Heart left ventricle (tissue), 13 donors: ENCODE measurements around the gene POU6F2.

Source experiments
- CTCF ChIP-seq, 12 donors: fragments of 200-600 bp; sonication (generic) in 4 of 12; IDR thresholded peaks; one replicate each; pipeline versions ENCODE4 v1.5.0 to v1.8.0; 2018 to 2022; ENCODE audit warnings: antibody characterized with exemption in 12 of 12, mild to moderate bottlenecking in 5 of 12
- POLR2A ChIP-seq, 2 donors: fragments of 450-650 bp; IDR thresholded peaks; one replicate each; pipeline ENCODE4 v1.6.1; 2017; ENCODE audit warnings: antibody characterized with exemption in 2 of 2, mild to moderate bottlenecking in 2 of 2, moderate library complexity in 2 of 2
- donor health status: ischemic (EF 13 %, LVEDD 7.1; RV severe dilation, severe dysfunction).
- donor health status: DM: no; HTN: yes; CAD: no.
- donor health status: DM: no; HTN: no; CAD: no.
- donor health status: ischemic (EF 25% LVEDD 6.9; RV normal size, moderate dysfunction).
- donor health status: ischemic (EF 25% LVEDD 5.7; RV mildly dilated, moderate dysfunction).
- donor health status: ischemic (EF 35%, LVEDD 5.7; RV mildly dilated, moderate dysfunction).
- donor health status: nonischemic (EF 11% LVEDD 7.7; RV severe dilation, severe dysfunction).
- donor health status: DM: yes; HTN: yes; CAD: no.
- donor health status: PGD.
- donor health status: ischemic (EF 29% LVEDD 5.4; RV normal size, mild dysfunction).
- donor health status: nonischemic (EF 23%, LVEDD 6.1; RV moderate dilation, normal function).

DNA sequence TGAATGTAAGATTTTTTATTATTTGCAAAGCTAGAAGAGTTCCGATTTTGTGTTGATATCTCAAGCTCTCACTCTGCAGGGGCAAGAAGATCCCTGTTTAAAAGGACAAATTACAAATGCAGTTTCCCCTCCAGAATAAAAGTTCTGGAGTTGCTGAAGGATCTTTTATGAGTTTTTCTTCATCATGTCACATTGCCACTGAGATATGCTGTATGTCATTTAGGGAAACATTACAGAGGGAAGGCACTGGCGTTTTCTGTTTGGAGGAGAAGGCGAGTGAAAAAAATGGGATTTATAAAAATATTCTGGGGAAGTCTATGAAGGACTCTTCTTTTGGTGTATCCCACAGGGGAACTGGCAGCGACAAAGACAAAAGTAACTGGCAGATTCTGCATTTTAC lies 57.4 kb downstream of the POU6F2 start:
- no peak for TF ChIP-seq CTCF (IDR thresholded peaks at IDR 0.05)
- no peak for TF ChIP-seq POLR2A (IDR thresholded peaks at IDR 0.05)
